ENCODE measurements around the gene WBP4.
A peak's percentile ranks its signal among the peaks of the same experiment; 100 is the strongest.

The WBP4 gene

GRCh38 chr13:41017159-41017558, 44.1 kb upstream of the WBP4 start:
- peaks cover 72% of the 10 kb centered on the region for H3K79me2 ChIP-seq (ENCODE audit: low read length)
- H2AFZ ChIP-seq (ENCODE audit: low read depth, low read length), result no peak overlapping the region
- peaks cover 35% of the 10 kb centered on the region for H4K20me1 ChIP-seq (ENCODE audit: insufficient read depth, low read length)
- H3K36me3 ChIP-seq (replicated peaks; ENCODE audit: low read depth, low read length), result peaks cover 28% of the 10 kb centered on the region
- peak overlapping the region; percentile 79 for H3K4me2 ChIP-seq (ENCODE audit: low read length)
- peaks cover 33% of the 10 kb centered on the region for H3K4me1 ChIP-seq (ENCODE audit: low read length)
- no peak for TF ChIP-seq CTCF (IDR thresholded peaks at IDR 0.05; ENCODE audit: low read depth, low read length)
- TF ChIP-seq EZH2phosphoT487 (IDR thresholded peaks at IDR 0.05; ENCODE audit: low read depth), result no peak
- H3K9me3 ChIP-seq (ENCODE audit: insufficient read depth, low read length), result no peaks in the 10 kb centered on the region
- peak overlapping the region; percentile 97 for H3K27ac ChIP-seq (ENCODE audit: low read length)
- H3K4me3 ChIP-seq (ENCODE audit: low read length), result peak overlapping the region; percentile 85
- H3K9ac ChIP-seq (ENCODE audit: low read length), result peak overlapping the region; percentile 94
- no peaks in the 10 kb centered on the region for H3K27me3 ChIP-seq (ENCODE audit: low read depth, low read length)

GRCh38 chr13:41017817-41018601, 43.3 kb upstream of the WBP4 start:
- Histone ChIP-seq H4K20me1 (ENCODE audit: insufficient read depth, low read length) (peaks cover 33% of the 10 kb centered on the region), H2AFZ (ENCODE audit: low read depth, low read length) (no peak overlapping the region), H3K9ac (ENCODE audit: low read length) (peak overlapping the region; percentile 94), H3K4me3 (ENCODE audit: low read length) (peak overlapping the region; percentile 85), H3K9me3 (ENCODE audit: insufficient read depth, low read length) (no peaks in the 10 kb centered on the region), H3K27ac (ENCODE audit: low read length) (peak overlapping the region; percentile 97), H3K4me2 (ENCODE audit: low read length) (peak overlapping the region; percentile 79), H3K4me1 (ENCODE audit: low read length) (peaks cover 33% of the 10 kb centered on the region), H3K36me3 (replicated peaks; ENCODE audit: low read depth, low read length) (peaks cover 23% of the 10 kb centered on the region), H3K79me2 (ENCODE audit: low read length) (peaks cover 64% of the 10 kb centered on the region), H3K27me3 (ENCODE audit: low read depth, low read length) (no peaks in the 10 kb centered on the region)
- TF ChIP-seq EZH2phosphoT487 (IDR thresholded peaks at IDR 0.05; ENCODE audit: low read depth) (no peak), CTCF (IDR thresholded peaks at IDR 0.05; ENCODE audit: low read depth, low read length) (no peak)

DNA sequence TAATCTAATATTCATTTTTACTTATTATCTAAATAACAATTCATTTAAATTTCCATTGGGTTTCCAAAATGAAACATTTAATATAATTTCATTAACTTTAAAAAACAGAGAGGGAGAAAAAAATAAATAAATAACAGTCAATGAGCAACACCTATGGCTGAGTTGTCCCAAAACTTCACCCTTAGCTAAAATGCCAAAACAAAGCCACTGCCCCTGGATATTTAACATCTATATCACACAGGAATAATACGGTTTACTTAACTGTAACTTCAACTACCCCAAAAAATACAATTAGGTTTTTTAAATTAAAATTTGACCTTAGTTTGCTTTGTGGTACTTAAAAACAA, 42.7 kb upstream of the WBP4 start:
- H3K79me2 ChIP-seq (ENCODE audit: low read length), result peaks cover 58% of the 10 kb centered on the region
- peak overlapping the region; percentile 94 for H3K9ac ChIP-seq (ENCODE audit: low read length)
- TF ChIP-seq EZH2phosphoT487 (IDR thresholded peaks at IDR 0.05; ENCODE audit: low read depth) (no peak), CTCF (IDR thresholded peaks at IDR 0.05; ENCODE audit: low read depth, low read length) (no peak)
- H3K4me2 ChIP-seq (ENCODE audit: low read length), result peak overlapping the region; percentile 79
- H3K4me1 ChIP-seq (ENCODE audit: low read length), result peaks cover 33% of the 10 kb centered on the region
- H2AFZ ChIP-seq (ENCODE audit: low read depth, low read length), result no peak overlapping the region
- peaks cover 19% of the 10 kb centered on the region for H3K36me3 ChIP-seq (replicated peaks; ENCODE audit: low read depth, low read length)
- no peaks in the 10 kb centered on the region for H3K9me3 ChIP-seq (ENCODE audit: insufficient read depth, low read length)
- peak overlapping the region; percentile 85 for H3K4me3 ChIP-seq (ENCODE audit: low read length)
- H4K20me1 ChIP-seq (ENCODE audit: insufficient read depth, low read length), result peaks cover 28% of the 10 kb centered on the region
- peak overlapping the region; percentile 97 for H3K27ac ChIP-seq (ENCODE audit: low read length)
- no peaks in the 10 kb centered on the region for H3K27me3 ChIP-seq (ENCODE audit: low read depth, low read length)

DNA sequence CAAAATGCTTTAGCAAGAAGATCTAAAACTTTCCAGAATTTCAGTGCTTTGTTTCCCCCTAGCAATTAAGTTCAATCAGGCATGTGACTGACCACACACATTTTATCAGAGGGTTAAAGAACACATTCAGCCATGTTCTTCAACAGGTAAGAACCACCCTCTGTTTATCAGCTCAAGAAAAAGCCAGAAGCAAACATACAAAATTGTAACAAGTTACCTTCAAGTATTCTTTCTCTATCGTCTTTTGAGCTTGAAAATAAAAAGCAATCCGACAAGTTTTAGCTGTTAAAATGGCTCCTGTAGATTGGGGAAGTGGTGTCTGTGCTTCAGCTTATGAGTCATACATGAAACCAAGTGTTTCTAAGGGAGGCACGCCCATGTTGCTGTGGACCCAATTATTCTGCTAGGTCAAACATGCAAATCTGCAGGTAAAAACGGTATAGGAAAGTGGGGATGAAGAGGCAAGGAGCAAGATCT, 42.3 kb upstream of the WBP4 start, which contains the start of gene ELF1:
TSS of gene ELF1 (minus strand) at position 306 of the 477 bp plus-strand sequence. CDS start 37,262 bp downstream, outside the sequence.
- H3K27me3 ChIP-seq (ENCODE audit: low read depth, low read length), result no peaks in the 10 kb centered on the region
- peak within 1 kb of the TSS; percentile 79 for H3K4me2 ChIP-seq (ENCODE audit: low read length)
- no peaks in the 10 kb centered on the region for H3K9me3 ChIP-seq (ENCODE audit: insufficient read depth, low read length)
- peak within 1 kb of the TSS; percentile 97 for H3K27ac ChIP-seq (ENCODE audit: low read length)
- peak within 1 kb of the TSS; percentile 62 for H2AFZ ChIP-seq (ENCODE audit: low read depth, low read length)
- peaks cover 33% of the 10 kb centered on the region for H3K4me1 ChIP-seq (ENCODE audit: low read length)
- peak within 1 kb of the TSS; percentile 94 for H3K9ac ChIP-seq (ENCODE audit: low read length)
- H3K4me3 ChIP-seq (ENCODE audit: low read length), result peak within 1 kb of the TSS; percentile 85
- H4K20me1 ChIP-seq (ENCODE audit: insufficient read depth, low read length), result peaks cover 25% of the 10 kb centered on the region
- no peak for TF ChIP-seq CTCF (IDR thresholded peaks at IDR 0.05; ENCODE audit: low read depth, low read length)
- TF ChIP-seq EZH2phosphoT487 (IDR thresholded peaks at IDR 0.05; ENCODE audit: low read depth), result no peak
- peaks cover 54% of the 10 kb centered on the region for H3K79me2 ChIP-seq (ENCODE audit: low read length)
- H3K36me3 ChIP-seq (replicated peaks; ENCODE audit: low read depth, low read length), result peaks cover 17% of the 10 kb centered on the region
